ENCODE data around the gene CNTNAP2.

Gene CNTNAP2

DNA sequence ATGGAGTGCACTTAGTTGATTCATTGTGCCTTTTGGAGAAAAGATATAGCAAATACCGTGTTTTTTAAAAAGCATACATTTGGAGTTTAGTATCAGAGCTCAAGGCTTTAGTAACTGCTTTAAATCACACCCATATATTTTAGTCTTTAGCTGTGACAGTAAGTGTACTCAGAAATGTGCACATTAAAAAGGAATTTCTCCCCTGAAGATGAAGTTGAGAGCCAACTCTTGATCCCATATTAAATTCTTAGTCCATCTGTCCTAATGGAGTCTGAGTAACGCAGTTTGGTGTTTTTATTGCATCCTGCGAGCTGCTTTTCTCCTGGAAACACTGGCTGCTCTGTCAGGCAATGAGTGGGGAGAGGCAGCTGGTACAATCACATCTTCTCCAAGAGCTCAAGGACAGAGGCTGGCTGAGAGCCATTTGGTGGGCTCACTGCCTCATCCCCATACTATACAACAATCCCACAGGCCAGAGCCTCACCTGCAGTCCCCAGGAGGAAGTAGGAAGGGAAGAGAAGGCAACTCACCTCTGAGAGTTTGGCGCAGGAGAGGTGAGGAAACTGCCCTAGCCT, 2000.3 kb downstream of the CNTNAP2 start:
- DNase-seq (ENCODE audit: low spot score): no peak
- no peak for TF ChIP-seq CTCF (IDR thresholded peaks at IDR 0.05; ENCODE audit: extremely low read depth, missing control alignments)

DNA sequence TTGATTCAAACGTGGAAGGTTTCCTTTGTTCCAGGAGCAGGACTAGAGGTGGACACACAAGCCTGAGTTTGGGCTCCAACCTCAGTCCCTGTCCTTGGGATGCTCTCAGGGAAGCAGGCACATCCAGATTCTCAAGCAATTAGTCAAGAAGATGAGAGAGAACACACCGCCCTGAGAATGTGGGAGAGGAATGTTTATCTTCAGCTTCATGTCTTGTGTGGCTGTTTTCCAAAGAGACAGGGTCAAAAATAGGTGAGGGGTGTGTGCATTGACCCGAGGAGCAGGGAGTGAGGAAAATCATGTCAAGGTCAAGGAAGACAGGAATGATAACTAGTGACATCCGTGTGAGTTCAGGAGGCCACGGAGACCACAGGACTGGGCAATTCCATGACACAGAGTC, 2001.8 kb downstream of the CNTNAP2 start:
- no peak for DNase-seq (ENCODE audit: low spot score)

DNA sequence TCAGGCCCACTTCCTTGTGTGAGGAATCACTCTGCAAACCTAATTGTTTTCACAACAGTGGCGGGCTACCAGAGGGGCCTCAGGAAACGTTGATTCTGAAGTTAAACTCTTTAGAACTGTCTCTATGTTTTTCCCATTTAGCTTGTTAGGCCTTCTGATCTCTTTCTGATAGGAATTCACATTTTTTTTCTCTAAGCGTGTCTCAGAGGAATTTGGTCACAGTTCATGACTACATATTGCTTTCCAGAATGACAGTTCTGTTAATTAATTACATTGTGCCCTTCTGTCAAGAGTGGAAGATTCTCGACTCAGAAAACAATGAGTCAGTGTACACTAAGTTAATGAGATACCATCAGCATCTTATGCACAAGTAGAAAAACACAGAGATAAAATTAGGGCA, 2004.8 kb downstream of the CNTNAP2 start:
- no peak for TF ChIP-seq CTCF (IDR thresholded peaks at IDR 0.05; ENCODE audit: extremely low read depth, missing control alignments)
- no peak for DNase-seq (ENCODE audit: low spot score)

More for the DNA sequence above, 2001.8 kb downstream of the CNTNAP2 start:
- no peak for TF ChIP-seq CTCF (IDR thresholded peaks at IDR 0.05; ENCODE audit: extremely low read depth, missing control alignments)

DNA sequence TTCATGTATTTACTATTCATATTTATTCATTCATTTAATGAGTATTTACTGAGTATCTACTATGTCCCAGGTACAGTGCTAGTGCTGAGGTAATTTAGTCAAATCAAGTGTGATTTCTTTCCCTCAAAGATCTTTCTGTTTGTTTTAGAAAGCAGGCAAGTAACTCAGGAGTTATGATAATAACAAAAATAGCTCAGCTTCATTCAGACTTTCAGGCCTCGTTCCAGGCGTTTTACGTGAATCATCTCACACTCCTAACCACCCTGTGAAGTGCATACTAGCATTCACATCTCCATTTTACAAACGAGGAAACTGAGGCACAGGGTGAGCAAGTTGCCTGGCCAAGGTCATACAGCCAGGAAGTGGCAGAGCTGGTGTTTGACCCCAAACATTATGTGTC, 2005.2 kb downstream of the CNTNAP2 start:
- no peak for TF ChIP-seq CTCF (IDR thresholded peaks at IDR 0.05; ENCODE audit: extremely low read depth, missing control alignments)
- DNase-seq (ENCODE audit: low spot score): no peak

- no peak for DNase-seq (ENCODE audit: low spot score)
- no peak for TF ChIP-seq CTCF (IDR thresholded peaks at IDR 0.05; ENCODE audit: extremely low read depth, missing control alignments)
Observed at GRCh38 chr7:148124477-148124876, 2007.9 kb downstream of the CNTNAP2 start.

GRCh38 chr7:148127374-148127773, 2010.8 kb downstream of the CNTNAP2 start:
- DNase-seq (ENCODE audit: low spot score): no peak
- no peak for TF ChIP-seq CTCF (IDR thresholded peaks at IDR 0.05; ENCODE audit: extremely low read depth, missing control alignments)

- TF ChIP-seq CTCF (IDR thresholded peaks at IDR 0.05; ENCODE audit: extremely low read depth, missing control alignments): no peak
- DNase-seq (ENCODE audit: low spot score): no peak
Observed at GRCh38 chr7:148129023-148129422, 2012.4 kb downstream of the CNTNAP2 start.
